Keratinocyte (primary cell): Measurements from ENCODE around the gene PCGF1.

Experiments
- CTCF ChIP-seq, 3 experiments: IDR thresholded peaks in 1 of 3; conservative IDR thresholded peaks in 1 of 3; optimal IDR thresholded peaks in 1 of 3; 2 replicates in 2 of 3; 3 replicates in 1 of 3; pipeline versions ENCODE3 to v1.5.1; 2011; ENCODE audit warnings: low read length in 3 of 3, mild to moderate bottlenecking in 3 of 3, moderate library complexity in 2 of 3, control low read depth in 1 of 3, inconsistent platforms in 1 of 3; ENCODE audit not compliant: insufficient read depth in 2 of 3; ENCODE audit errors: extremely low read depth in 1 of 3
- EZH2 ChIP-seq: IDR thresholded peaks from one replicate; pipeline ENCODE4 v1.6.1; 2012; ENCODE audit warnings: inconsistent platforms, mild to moderate bottlenecking, low read length, moderate library complexity

GRCh38 chr2:74471332-74472065, 36.0 kb downstream of the PCGF1 start:
- TF ChIP-seq EZH2 (no peak), CTCF (optimal IDR thresholded peaks at IDR 0.05 in 1 of 3, IDR thresholded peaks at IDR 0.05 in 1 of 3, conservative IDR thresholded peaks at IDR 0.05 in 1 of 3; ENCODE audit: extremely low read depth in 1 of 3, insufficient read depth in 2 of 3, low read length in 3 of 3) (no peak)
